Thoracic aorta (tissue), 2 donors: ENCODE results near the gene MAML1. TPM values are rescaled to one million over a fixed set of nuclear protein-coding genes. Genes with fewer than 3 reads are reported as not detected.

ENCODE experiments used
- ATAC-seq: fragments of 150-250 bp; one replicate; pipeline ENCODE4 v1.8.0; 2017; ENCODE audit warnings: low read depth; ENCODE audit not compliant: insufficient number of reproducible peaks, low FRiP score
- DNase-seq: peaks from one replicate; pipeline ENCODE4 v3.0.0-alpha.2; 2020; ENCODE audit warnings: low spot score
- H3K27ac ChIP-seq, 2 donors: fragments of 200-600 bp; sonication (generic); 1 replicate in 1 of 2; 2 replicates in 1 of 2; pipeline ENCODE4 v1.5.1; 2016; ENCODE audit warnings: mild to moderate bottlenecking in 2 of 2, moderate library complexity in 2 of 2
- H3K27me3 ChIP-seq: fragments of 200-600 bp; sonication (generic); replicated peaks from 2 replicates; pipeline ENCODE4 v1.6.0; 2016; ENCODE audit warnings: mild to moderate bottlenecking; ENCODE audit not compliant: insufficient read depth
- H3K36me3 ChIP-seq: fragments of 200-600 bp; sonication (generic); one replicate; pipeline ENCODE4 v1.5.1; 2016
- H3K4me1 ChIP-seq, 2 donors: fragments of 200-600 bp; sonication (generic); 1 replicate in 1 of 2; 2 replicates in 1 of 2; pipeline versions ENCODE4 v1.5.1 to v1.6.0; 2016; ENCODE audit warnings: low read depth in 2 of 2, mild to moderate bottlenecking in 1 of 2; ENCODE audit not compliant: control insufficient read depth in 1 of 2
- H3K4me3 ChIP-seq: fragments of 200-600 bp; sonication (generic); 2 replicates; pipeline ENCODE4 v1.5.1; 2016; ENCODE audit warnings: mild to moderate bottlenecking
- H3K9me3 ChIP-seq: fragments of 200-600 bp; sonication (generic); 2 replicates; pipeline ENCODE4 v1.5.1; 2016
- total RNA-seq, 2 donors: library from RNA; depleted of rRNA; stranded (reverse); fragments of >200 nt; gene quantifications; one replicate each; pipeline versions ENCODE4 v1.1.0 to v1.2.3, GENCODE V29; 2016
- TF ChIP-seq, protein P1 (sequence below): fragments of 200-600 bp; sonication (generic); IDR thresholded peaks from one replicate; pipeline ENCODE4 v1.5.1; 2019; ENCODE audit warnings: antibody characterized with exemption

The MAML1 gene
- total RNA-seq, 2 donors from 2014 or later: 22.9 to 38.1 TPM

DNA sequence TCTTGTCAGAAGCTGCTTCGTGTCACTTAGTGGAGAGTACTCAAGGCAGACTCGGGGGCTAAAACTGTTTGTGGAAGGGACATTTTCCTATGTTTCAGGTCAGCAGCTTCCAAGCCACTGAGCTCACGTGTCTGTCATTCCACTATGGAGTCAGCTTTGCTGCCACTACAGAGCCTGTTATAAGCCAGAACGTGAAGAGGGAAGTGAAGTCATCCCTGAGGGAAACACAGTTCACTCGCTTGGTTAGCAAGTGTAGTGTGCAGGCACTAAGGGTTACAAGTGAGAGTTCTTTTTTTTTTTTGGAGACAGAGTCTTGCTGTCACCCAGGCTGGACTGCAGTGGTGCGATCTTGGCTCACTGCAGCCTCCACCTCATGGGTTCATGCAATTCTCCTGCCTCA lies 36.6 kb downstream of the MAML1 start:
- Histone ChIP-seq H3K4me1 (peaks cover 15 to 29% of the 10 kb centered on the region in 2 donors), H3K27ac (no peak overlapping the region), H3K4me3 (no peak overlapping the region), H3K36me3 (peaks cover 51% of the 10 kb centered on the region), H3K27me3 (no peaks in the 10 kb centered on the region), H3K9me3 (no peaks in the 10 kb centered on the region)
- DNase-seq: no peak
- TF ChIP-seq, protein P1, sequence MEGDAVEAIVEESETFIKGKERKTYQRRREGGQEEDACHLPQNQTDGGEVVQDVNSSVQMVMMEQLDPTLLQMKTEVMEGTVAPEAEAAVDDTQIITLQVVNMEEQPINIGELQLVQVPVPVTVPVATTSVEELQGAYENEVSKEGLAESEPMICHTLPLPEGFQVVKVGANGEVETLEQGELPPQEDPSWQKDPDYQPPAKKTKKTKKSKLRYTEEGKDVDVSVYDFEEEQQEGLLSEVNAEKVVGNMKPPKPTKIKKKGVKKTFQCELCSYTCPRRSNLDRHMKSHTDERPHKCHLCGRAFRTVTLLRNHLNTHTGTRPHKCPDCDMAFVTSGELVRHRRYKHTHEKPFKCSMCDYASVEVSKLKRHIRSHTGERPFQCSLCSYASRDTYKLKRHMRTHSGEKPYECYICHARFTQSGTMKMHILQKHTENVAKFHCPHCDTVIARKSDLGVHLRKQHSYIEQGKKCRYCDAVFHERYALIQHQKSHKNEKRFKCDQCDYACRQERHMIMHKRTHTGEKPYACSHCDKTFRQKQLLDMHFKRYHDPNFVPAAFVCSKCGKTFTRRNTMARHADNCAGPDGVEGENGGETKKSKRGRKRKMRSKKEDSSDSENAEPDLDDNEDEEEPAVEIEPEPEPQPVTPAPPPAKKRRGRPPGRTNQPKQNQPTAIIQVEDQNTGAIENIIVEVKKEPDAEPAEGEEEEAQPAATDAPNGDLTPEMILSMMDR: no peak
- ATAC-seq: no peak

DNA sequence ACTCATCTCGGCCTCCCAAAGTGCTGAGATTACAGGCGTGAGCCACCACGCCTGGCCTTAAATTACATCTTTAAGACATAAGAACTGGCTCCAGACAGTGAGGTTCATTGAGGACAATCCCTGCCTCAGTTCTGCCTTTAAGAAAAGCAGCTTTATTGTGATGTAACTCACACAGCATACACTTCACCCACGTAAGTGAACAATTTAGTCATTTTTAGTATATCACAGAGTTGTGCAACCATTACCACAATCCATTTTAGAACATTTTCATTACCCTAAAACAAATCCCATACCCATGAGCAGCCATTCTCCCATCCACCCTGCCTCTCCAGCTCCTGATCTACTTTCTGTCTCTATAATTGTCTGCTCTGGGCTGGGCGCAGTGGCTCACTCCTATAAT lies 37.2 kb downstream of the MAML1 start:
- DNase-seq: no peak
- no peaks in the 10 kb centered on the region for H3K9me3 ChIP-seq
- ATAC-seq: no peak
- H3K4me3 ChIP-seq: no peak overlapping the region
- H3K27me3 ChIP-seq: no peaks in the 10 kb centered on the region
- peaks cover 15 to 24% of the 10 kb centered on the region in 2 donors for H3K4me1 ChIP-seq
- H3K27ac ChIP-seq: no peak overlapping the region
- H3K36me3 ChIP-seq: peaks cover 56% of the 10 kb centered on the region
- TF ChIP-seq, protein P1: no peak

DNA sequence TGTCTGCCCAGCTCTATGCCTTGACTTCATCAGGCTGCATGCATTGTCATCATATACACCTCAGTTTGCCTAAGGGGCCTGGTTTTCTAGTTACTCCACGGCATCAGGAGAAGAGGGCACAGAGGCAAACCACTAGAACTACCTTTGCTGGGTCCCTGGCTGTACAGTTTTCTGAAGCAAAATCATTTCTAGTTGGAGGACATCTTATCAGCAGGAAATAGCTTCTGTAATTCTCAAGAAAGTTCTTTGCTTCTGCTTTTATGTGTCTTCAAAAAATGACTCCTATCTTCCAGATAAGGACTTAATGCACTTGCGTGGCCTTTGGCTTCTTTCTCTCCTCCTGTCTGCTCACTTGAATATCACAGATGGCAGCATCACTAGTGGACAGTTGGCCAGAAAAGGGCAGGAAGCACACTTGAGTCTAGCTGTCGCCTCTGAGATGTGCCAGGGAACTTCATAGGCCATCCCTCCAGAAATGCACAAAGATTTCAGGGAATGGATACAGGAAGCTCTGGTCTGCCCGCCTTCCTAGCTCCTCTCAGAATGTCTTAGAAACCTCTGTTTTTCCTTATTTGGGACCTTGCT lies 38.8 kb downstream of the MAML1 start:
- TF ChIP-seq, protein P1: no peak
- H3K4me3 ChIP-seq: no peak overlapping the region
- no peaks in the 10 kb centered on the region for H3K9me3 ChIP-seq
- H3K4me1 ChIP-seq: peaks cover 2 to 8% of the 10 kb centered on the region in 2 donors
- no peak for DNase-seq
- peaks cover 68% of the 10 kb centered on the region for H3K36me3 ChIP-seq
- no peak overlapping the region for H3K27ac ChIP-seq
- ATAC-seq: no peak
- H3K27me3 ChIP-seq: no peaks in the 10 kb centered on the region

DNA sequence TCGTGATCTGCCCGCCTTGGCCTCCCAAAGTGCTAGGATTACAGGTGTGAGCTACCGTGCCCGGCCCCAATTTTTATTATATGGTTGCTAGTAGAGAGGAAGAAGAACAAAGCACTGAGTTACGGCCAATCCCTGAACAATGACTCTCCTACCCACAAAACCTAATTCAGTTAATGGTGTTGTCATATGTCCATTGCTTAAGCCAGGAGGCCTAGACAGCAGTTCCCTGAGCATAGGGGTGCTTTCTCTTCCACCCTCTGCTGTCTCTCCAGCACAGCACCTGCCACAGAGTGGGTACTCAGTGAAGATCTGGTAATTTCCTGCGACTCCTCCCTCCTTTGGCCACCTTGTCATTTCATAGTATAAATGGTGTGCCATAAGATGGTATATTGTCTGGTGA lies 39.7 kb downstream of the MAML1 start:
- no peak overlapping the region for H3K4me3 ChIP-seq
- H3K27me3 ChIP-seq: no peaks in the 10 kb centered on the region
- no peak overlapping the region for H3K27ac ChIP-seq
- DNase-seq (no peak), ATAC-seq (no peak)
- H3K36me3 ChIP-seq: peaks cover 70% of the 10 kb centered on the region
- TF ChIP-seq, protein P1: no peak
- no peaks in the 10 kb centered on the region for H3K4me1 ChIP-seq
- H3K9me3 ChIP-seq: no peaks in the 10 kb centered on the region

DNA sequence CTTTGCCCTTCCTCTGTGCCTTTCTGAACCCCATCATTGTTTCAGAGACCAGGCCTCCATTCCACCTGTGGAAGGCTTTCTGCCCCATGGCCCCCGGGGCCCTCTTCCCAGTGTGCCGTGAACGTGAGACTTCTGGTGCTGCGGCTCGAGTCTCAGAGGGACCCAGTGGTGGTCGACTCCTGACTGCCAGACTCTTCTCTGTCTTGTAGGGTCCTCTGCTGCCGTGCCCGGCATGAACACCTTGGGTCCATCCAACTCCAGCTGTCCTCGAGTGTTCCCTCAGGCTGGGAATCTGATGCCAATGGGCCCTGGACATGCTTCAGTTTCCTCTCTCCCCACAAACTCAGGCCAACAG lies 41.0 kb downstream of the MAML1 start:
- no peak for DNase-seq
- peaks cover 73% of the 10 kb centered on the region for H3K36me3 ChIP-seq

More for the DNA sequence above, 41.0 kb downstream of the MAML1 start:
- H3K27ac ChIP-seq: no peak overlapping the region
- no peak overlapping the region for H3K4me3 ChIP-seq
- peaks cover 0 to 1% of the 10 kb centered on the region in 2 donors for H3K4me1 ChIP-seq
- no peaks in the 10 kb centered on the region for H3K9me3 ChIP-seq
- H3K27me3 ChIP-seq: no peaks in the 10 kb centered on the region
- TF ChIP-seq, protein P1: no peak
- ATAC-seq: no peak
